ENCODE measurements around the gene ACAD10.

- no peak for TF ChIP-seq CTCF (IDR thresholded peaks at IDR 0.05)
- TF ChIP-seq POLR2AphosphoS5 (IDR thresholded peaks at IDR 0.05): no peak
Measured at GRCh38 chr12:111693818-111694217, 8.0 kb downstream of the ACAD10 start.
